ENCODE measurements around the gene BATF.

DNA sequence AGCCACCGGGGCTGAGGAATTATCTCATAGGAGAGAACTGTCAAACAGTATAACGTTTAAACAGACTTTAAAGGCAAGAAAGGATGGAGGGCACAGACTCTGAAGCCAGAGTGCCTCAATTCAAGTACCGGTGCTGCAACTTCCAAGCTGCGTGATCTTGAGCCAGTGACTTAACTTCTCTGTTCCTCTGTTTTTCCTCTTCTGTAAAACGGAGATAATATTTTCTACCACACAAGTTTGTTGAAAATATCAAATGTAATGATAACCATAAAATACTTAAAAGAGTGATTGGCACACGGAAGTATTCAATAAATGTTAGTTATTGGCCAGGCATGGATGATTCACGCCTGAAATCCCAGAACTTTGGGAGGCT lies 18.2 kb downstream of the BATF start:
- TF ChIP-seq, protein P1, sequence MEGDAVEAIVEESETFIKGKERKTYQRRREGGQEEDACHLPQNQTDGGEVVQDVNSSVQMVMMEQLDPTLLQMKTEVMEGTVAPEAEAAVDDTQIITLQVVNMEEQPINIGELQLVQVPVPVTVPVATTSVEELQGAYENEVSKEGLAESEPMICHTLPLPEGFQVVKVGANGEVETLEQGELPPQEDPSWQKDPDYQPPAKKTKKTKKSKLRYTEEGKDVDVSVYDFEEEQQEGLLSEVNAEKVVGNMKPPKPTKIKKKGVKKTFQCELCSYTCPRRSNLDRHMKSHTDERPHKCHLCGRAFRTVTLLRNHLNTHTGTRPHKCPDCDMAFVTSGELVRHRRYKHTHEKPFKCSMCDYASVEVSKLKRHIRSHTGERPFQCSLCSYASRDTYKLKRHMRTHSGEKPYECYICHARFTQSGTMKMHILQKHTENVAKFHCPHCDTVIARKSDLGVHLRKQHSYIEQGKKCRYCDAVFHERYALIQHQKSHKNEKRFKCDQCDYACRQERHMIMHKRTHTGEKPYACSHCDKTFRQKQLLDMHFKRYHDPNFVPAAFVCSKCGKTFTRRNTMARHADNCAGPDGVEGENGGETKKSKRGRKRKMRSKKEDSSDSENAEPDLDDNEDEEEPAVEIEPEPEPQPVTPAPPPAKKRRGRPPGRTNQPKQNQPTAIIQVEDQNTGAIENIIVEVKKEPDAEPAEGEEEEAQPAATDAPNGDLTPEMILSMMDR (IDR thresholded peaks at IDR 0.05): no peak
- no peak for TF ChIP-seq POLR2A (IDR thresholded peaks at IDR 0.05)
- TF ChIP-seq POLR2AphosphoS5 (IDR thresholded peaks at IDR 0.05): no peak

Measured in transverse colon (tissue), 4 donors.